Measurements from ENCODE around the gene SDR42E2.

DNA sequence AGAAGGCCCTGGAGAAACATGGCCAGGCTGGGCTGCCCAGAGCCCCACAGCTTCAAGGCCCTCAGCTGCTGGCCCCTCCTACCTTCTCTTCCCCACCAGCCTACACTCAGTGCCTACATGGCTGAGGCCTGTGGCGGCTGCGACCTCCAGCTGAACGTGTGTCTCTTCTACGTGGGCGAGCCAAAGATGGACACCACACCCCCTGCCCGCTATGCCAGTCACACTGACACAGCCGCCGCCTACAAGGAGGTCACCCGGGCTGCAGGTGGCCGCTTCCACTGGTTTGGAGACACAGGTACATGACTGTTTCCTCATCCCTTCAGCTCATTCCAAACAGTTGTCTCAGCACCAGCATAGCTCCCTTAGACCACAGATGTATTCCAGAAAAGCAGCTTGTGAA, 29.5 kb upstream of the SDR42E2 start:
- TF ChIP-seq, protein P1, sequence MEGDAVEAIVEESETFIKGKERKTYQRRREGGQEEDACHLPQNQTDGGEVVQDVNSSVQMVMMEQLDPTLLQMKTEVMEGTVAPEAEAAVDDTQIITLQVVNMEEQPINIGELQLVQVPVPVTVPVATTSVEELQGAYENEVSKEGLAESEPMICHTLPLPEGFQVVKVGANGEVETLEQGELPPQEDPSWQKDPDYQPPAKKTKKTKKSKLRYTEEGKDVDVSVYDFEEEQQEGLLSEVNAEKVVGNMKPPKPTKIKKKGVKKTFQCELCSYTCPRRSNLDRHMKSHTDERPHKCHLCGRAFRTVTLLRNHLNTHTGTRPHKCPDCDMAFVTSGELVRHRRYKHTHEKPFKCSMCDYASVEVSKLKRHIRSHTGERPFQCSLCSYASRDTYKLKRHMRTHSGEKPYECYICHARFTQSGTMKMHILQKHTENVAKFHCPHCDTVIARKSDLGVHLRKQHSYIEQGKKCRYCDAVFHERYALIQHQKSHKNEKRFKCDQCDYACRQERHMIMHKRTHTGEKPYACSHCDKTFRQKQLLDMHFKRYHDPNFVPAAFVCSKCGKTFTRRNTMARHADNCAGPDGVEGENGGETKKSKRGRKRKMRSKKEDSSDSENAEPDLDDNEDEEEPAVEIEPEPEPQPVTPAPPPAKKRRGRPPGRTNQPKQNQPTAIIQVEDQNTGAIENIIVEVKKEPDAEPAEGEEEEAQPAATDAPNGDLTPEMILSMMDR (IDR thresholded peaks at IDR 0.05): no peak
- TF ChIP-seq POLR2A (IDR thresholded peaks at IDR 0.05): no peak

All from Peyer's patch (tissue), 4 donors.